Activated CD8-positive, alpha-beta memory T cell treated with anti-CD3 and anti-CD28 coated beads, Interleukin-2, amount 50 U/mL, for 48 hours (primary cell): ENCODE results near the gene ARCN1.
A peak's percentile ranks its signal among the peaks of the same experiment; 100 is the strongest.
"Not testable (repeated sequence)": the region's sequence is repeated elsewhere in the genome, so short reads cannot be mapped to it uniquely, and the experiment has no call there.

Source experiments
- DNase-seq: peaks from one replicate; pipeline ENCODE4 v3.0.0-alpha.2; 2020

ARCN1 gene

DNA sequence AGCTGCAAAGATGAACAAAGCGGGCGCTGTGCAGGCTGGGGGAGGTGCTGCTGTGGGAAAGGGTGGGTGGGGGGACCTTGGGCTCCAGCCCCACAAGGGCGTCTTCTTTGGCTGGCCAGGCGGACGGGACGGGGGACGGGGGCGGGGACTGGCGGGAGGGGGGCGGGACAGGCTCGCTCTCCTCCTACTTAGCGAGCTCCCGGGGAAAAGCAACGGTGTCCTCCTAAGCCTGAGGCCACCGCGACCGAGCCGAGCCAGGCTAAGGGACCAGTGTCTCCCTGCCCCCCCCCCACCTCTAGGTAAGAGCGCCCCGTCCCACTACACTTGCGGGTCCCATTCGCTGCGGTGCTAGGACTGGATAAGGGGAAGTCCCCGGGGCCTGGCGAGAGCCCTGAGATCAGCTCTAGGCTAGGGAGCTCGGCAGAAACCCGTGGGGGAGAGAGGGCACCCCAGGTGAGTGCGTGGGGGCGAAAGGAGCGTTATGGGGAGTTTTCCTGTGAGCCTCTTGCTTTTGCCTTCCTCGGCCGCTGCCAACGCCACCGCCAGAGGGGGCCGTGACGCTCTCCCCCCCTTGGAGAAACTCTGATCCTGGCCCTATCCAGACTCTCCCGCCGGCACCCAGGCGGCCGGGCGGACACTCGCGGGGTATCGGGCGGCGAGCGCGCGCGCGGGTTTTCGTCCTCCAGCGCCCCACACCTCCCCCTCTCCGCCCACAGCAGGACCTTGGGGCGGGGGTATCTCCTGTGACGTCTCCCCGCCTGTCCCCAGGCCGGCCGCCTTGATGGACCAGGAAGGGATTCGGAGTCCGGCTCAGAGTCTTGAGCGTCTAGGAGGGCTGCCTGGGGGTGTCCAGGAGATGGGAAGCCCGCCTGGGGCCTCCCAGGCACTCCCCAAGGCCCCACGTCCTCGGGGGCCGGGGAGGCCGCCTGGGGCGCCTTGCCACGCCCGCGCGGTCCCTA, 35.5 kb downstream of the ARCN1 start, which contains the start of gene PHLDB1:
Gene PHLDB1, plus strand, starts transcription at position 215 of the 959 bp plus-strand sequence. CDS start 6,222 bp downstream, outside the sequence.
- peak; percentile 75 for DNase-seq

DNA sequence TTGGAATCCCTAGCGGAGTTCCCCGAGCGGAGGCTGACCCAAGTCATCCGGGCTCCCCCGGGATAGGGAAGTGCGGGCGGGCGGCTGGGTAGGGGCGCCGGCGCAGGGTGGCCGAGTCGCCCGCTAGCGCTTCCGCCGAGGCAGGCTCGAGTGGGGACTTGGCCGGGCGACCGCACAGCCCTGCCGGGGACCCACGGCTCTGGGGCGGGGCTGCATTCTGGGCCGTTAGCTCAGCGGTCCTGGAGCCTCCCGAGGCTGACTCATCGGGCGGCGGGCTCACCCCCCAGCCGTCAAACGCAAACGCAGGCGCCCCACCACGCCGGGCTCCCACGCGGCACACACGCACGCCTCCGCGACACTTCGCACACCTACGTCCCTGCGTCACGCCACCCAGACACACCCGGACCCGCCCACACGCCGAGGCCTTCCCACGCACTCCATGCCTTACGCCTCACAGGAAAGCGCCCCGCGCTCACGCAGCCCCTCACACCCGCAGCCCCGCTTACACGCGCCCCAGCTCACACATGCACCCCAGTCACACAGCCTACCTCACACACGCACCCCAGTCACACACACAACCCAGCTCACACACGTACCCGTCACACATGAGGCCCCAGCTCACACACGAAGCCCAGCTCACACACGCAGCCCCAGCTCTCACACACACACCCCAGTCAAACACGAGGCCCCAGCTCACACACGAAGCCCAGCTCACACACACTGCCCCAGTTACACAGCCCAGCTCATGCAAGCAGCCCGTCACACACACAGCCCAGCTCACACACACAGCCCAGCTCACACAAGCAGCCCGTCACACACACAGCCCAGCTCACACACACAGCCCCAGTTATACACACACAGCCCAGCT, 36.4 kb downstream of the ARCN1 start:
- peak; percentile 78 for DNase-seq

DNA sequence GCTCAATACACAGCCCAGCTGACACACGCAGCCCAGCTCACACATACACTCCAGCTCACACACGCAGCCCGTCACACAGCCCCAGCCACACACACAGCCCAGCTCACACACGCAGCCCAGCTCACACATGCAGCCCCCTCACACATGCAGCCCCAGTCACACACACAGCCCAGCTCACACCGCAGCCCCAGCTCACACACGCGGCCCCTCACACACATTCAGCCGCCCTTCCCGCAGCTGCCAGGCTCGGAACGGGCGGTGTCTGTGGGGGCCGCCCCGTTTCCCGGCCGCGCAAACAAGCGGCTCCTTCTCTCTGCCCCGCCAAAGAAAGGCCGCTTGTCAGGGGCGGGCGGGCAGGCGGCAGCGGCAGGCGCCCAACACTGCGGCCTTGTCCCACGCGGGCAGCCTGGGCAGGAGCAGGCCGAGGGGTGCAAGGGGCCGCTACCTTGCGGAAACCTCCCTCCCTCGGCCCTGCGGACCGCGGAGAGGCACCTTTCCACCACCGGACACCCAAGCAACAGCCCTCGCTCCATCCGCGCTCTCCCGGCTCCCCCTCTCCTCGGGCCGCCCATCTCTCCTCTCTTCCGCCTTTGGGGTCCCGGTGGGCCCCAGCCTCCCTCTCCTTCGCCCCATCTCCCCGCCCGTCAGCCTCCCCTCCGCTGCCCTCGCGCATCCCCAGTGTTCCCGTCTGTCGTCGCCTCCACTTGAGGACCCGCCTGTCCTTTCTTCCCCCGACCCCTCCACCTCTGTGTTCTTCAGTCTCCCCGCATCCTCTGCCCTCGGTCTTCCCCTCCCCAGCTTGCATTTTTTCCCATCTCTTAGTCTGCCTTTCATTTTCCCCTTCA, 37.4 kb downstream of the ARCN1 start:
- DNase-seq, result peak; percentile 72

DNA sequence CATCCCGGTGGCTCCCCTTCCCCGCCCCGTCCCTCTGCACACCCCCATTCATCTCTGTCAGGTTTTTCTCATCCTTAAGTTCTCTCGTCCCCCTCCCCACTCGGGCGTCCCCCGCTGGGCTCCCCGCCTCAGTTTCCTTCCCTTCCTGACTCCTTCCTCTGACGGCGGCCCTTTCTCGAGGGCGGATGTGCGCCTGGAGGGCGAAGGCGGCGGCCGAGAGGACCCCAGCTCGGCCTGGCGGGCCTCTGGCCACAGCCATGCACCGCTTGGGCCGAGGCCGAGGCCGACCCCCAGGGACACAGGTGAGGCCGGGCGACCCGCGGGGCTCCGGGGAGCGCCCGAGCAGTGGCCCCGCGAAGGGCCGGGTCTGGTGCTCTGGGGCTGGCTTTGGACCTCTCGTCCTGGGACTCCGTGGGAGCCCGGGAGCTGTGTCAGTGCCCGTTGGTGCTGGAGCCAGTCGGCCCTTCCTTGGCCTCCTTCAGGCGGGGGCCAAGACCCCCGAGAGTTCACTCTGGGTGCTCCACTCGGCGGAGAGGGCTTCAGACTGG, 38.1 kb downstream of the ARCN1 start:
- DNase-seq, result peak; percentile 68

DNA sequence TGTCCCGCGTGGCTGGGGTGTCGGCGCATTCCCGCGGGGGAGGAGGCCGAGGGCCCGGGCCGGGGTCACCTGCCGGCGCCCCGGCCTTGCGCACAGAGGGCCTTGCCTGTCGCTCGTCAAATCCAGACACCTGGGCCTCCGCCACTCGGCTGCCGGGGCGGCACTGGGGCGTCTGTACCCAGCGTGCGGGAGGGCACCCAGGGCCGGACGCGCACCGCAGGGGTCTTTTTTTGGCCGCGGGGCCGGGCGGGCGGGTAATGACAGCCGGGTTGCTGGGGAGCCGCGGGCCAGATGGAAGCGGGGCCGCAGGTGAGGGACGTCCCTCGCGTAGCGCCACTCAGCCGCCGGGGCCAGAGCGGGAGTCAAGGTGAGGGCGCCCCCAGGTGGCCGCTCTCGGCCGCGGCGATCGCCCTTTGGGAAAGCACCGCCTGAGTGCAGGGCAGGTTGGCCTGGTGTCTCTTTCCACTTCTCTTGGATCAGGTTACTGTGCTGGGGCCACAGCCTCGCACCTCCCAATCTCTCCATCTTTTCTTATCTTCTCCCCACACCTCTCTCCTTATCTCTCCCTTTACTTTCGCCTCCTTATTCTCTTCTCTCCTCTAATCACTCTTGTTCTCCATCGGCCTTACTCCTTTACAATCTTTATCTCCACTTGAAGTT, 38.7 kb downstream of the ARCN1 start:
- DNase-seq, result peak; percentile 97

DNA sequence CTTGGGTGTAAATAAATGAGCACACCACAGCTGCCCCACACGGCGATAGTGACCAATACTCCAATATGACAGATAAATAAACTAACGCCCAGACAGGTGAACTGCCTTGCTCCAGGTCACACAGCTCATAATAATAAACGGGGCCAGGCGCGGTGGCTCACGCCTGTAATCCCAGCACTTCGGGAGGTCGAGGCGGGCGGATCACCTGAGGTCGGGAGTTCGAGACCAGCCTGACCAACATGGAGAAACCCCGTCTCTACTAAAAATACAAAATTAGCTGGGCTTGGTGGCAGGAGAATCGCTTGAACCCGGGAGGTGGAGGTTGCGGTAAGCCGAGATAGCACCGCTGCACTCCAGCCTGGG, 39.2 kb downstream of the ARCN1 start:
- not testable (repeated sequence) for DNase-seq

DNA sequence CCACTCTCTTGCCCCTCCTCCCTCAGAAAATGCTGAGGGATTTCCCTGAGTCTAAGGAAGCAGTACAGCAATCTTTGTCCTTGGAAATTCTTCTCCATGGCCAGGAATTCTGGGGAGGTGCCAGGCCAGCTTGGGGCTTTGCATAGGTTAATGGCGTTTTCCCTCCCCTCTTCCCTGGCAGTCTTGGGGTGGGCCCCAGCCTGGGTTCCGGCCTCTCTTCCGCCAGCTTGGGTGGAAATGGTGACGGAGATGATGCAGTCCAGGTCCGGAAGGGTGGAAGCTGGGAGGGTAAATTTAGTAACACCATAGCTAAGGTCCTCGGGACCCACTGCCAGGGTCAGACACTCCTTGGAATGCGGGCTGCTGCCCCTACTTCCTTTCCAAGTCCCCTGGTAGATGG, 40.2 kb downstream of the ARCN1 start:
- no peak for DNase-seq

DNA sequence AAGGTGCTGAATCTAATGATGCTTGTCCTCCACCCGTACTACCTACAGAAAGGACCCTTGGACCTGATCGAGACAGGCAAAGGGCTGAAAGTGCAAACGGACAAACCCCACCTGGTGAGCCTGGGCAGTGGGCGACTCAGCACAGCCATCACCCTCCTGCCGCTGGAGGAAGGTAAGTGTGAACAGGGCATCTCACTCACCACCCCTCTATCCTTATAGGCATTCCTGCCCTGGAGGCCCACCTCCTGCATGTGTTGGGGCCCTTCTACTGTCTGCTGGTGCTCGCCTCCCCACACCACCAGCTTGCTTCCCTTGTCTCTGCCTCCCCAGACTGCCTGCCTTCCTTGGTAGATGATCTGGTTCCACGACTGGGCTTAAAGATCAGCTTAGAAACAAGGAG, 42.3 kb downstream of the ARCN1 start:
- DNase-seq, result no peak

DNA sequence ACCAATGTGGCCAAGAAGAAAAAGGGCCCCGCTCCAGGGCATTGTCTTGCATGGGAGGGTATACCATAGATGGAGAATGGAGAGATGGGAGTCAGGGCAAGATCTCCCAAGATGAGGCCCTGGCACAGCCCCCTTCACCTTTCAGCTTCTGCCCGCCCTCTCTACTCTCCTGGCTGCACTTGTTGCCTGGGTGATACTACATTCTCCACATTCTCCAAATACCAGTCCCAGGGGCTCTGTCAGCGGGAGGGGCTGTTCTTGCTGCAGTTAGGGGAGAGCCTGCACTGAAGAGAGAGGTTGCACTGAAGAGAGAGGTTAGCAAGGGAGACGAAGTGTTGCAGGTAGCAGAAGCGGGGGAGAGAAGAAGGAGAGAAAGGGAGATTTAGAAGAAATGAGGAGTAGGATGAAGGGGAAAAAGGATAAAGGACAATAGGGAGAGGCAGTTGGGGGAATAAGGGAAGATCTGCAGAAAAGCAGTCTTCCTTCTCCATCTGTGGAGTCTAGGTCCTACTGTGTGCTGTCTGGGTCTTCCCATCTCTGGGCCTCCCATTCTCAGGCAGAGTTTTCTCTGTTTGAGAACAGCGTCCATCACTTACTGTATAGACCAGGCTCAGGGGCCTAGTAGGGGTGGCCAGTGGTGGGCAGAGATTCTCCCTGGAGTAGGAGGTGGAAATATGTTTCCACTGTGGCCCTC, 43.2 kb downstream of the ARCN1 start:
- no peak for DNase-seq

DNA sequence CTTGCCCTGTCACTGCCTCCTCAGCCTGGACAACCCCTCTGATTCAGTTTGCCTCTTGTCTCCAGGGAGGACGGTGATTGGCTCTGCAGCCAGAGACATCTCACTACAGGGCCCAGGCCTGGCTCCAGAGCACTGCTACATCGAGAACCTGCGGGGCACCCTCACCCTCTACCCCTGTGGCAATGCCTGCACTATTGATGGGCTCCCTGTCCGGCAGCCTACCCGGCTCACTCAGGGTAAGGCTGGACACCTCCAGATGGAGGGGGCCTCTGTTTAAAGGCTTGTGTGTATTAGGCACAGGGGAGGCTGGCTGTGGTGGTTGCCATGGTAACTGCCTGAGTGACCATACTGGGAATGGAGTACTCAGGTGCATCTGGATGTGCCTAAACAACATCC, 43.8 kb downstream of the ARCN1 start:
- no peak for DNase-seq

DNA sequence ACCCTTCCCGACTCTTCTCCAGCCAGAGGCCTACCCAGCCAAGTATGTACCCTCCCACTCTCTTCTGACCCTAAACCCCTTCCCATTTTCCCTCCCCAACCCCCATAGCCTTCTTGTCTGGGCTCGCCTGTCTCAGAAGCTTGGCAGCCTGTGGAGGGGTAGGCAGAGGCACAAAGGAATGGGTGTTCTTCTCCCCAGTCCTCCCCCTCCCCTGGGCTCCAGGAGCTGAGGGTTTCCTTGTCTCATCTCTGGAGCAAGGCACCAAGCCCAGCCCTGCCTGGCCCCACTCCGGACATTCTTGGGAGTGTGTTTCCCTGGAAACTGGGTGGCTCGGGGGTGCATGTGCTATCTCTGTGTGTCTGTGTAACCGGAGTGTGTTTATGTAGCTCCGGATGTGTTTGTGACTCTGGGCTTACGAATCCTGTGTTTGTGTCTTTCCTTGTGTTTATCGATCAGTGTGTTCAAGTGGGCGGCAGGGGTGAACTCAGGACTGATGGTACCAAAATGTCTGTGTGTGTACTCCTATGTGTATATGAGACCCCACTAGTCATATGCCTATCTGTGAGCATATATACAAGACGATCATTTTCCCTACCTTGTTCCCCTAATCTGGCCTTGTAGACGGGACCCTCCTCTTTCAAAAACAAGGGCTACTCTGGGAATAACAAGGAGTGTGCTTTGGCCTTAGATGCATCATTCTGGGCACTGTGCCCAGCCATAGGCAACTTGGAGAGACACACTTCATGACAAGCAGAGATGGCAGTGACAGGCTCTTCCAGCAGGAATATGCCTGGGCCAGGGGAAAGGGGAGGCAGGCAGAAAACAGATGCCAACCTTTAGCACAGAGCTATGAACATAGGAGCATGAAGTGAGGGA, 46.1 kb downstream of the ARCN1 start:
- DNase-seq, result no peak

DNA sequence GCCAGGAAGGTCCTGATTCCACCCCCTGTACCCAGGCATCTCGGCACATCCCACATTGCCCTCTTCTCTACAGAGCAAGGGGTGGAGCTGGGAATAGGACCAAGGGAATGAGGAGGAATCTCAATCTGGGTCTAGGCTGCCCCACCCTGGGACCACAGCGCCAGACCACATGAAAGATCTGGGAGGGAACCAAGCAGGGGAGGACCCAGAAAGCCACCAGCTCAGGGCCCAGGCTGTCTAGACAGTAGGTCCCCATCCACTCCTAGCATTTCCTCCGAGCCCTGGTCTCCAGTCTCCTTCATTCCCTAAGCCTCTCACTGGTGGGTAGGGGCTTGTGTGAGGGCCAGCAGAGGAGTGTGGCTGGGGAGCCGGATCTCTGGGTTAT, 46.8 kb downstream of the ARCN1 start:
- no peak for DNase-seq

DNA sequence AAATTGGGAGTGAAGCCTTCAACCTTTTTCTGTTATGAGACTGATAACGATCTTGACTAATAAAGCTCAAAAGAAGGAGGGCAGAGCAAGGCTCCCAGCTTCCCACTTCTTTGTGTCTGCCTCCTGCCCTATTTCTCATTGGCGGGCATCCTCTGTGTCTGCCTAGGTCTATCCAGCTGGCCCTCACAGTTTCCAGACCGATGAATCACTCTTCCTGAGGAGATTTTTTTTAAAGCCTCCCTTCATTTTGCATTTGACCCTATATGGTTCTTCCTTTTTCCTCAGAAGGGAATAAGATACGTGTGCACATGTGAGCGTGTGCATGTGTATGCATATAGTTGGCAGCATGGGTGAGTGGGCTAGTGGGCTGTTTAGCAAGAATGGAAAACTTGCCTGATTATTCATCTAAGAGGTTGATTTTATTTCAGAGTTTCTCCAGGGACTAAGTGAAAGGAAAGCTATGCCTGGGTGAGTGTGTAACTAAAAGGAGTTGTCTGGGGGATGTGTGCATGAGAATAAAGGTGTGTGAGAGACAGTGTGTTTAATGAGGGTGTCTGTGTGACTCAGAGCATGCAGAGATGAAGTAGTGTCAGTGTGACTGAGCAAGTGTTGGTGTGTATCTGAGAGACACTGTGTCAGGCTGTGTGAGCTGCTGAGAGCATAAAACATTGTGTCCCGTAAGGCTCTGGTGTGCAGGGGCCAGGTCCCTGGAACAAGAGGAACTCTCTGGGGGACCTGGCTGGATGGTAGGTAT, 47.4 kb downstream of the ARCN1 start:
- no peak for DNase-seq

DNA sequence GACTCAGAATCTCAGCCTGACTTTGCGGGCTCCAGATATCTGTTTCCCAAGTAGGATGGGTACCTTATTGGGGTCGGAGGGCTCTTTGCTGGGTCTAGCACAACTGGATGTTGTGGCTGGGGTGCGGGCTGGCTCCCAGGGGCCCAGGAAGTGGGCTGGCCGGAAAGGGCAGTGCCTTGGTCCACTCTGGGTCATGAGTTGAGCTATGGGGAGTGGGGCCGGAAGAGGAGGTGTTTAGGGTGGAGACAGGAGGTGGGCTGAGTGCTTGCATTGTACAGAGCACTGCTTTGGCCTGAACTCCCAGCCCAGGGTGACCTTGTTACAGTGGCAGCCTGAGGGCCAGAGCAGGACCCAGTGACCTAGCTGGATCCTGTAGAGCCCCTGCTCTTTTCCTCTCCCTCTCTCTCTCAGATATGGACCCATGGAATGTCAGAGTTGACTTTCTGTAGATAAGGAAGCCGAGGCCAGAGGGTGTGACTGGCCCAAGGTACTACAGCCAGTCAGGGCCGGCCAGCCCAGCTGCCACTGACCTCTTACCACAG, 48.4 kb downstream of the ARCN1 start:
- no peak for DNase-seq

DNA sequence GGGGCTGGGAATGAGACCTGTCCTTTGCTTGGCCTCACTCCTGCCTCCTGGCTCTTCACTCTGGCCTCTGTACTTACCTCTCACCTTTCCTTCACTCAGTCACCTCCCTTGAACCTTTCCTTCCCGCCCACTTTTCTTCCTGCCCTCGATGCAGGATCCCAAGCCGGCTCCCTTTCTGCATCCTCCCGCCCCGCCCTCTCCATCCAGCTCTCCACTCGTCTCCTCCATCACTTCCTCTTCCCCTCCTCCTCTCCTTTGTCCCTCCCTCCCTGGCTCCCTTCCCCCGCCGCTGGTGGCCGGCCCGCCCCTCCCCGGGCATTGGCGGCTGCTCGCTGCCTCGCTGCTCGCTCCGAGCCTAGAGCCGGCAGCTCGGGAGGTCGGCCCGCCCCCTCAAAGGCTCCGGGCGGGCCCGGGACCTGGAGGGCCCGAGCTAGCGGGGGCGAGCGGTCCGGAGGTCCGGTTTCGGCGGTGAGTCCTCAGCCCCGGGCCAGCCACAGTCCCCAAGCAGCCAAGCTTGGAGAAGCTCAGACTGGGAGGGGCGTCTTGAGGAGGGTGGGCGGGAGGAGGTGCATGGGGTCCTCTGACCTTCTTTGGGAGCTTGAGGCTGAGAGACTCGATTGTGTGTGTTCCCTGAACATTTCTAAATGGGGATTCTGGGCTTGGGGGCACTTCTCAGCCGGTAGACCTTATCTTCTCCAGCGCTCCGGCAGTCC, 49.0 kb downstream of the ARCN1 start:
- peak; percentile 75 for DNase-seq

DNA sequence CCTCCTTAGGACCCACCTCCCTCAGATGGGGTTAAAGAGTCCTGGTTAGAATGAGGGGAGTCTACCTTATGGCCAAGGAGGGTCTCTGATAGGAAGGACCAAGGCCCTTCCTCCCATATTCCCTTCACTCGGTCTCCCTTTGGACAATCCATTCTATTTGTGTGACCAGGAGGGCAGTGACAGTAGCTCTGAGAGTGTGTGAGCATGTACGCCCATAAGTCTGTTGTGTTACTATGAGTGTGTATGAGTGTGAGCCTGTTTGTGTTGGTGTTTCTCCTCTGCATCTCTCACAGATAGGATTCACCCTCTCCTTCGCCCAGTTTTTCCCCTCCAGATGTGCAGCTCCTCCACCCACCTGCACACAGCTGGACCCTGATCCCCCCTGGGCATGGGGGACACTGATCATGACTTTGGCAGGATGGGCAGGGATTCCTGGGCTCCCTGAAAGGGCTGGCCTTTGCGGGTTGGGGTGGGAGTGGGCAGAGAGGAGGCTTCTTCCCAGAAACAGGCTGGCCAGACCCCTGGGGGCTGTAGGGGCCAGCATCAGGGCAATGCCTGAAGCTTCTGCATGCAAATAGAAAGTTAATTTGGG, 49.7 kb downstream of the ARCN1 start:
- DNase-seq, result no peak

DNA sequence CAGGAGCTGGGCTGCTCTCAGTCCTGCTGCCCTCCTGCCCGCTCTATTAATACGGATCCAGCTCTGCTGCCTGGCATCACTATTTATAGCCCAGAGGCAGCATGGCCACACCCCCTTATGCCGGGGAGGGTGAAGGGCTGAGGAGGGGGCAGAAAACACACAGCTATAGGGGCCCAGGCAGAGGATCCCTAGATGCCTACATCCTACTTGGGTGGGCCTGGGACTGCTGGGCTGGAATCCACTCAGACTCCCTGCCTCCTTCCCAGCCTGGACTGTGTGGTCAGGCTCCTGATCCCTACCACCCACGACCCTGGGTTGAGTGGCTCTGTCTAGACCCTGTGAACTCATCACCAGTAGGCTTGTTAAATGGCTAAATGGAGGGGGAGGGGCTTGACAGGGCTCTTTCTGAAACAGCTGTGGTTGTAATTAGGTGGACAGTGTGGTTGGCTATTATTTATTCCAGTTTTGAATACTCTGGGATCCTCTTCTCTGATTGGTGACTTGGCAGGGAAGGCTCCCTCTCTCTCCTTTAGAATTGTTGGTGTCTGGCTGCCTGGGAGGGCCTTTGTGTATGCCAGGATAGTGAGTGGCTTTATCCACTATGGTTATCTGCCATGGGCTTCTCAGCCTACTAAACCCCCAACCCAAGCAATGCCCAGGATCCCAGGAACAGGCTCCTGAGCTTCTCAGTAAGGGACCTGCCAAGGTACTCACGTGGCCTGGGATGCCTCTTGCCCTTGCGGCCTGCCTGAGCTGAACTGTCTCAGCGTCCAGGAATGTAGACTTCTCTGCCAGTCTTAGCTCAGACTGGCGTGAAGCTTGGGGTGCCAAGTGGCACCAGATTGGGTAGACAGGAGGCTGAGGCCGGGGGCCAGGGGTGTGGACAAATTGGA, 50.4 kb downstream of the ARCN1 start:
- no peak for DNase-seq
